Activated CD4-positive, alpha-beta T cell treated with anti-CD3 and anti-CD28 coated beads for 36 hours (primary cell): Measurements from ENCODE around the gene MMP23B. TPM values are rescaled to one million over a fixed set of nuclear protein-coding genes. Genes with fewer than 3 reads are reported as not detected.

Experiments used
- ATAC-seq: fragments of 200-7000 bp; cut with Tn5 transposase; one replicate; pipeline ENCODE4 v1.10.0; 2021; ENCODE audit warnings: mild to moderate bottlenecking, moderate library complexity
- CTCF ChIA-PET: fragments of 350-600 bp; sonication (Branson Sonifier 250); formaldehyde crosslinking; loops from one replicate; lab custom pipeline; 2021; ENCODE audit warnings: antibody characterized with exemption; lab: Charles Lee
- POLR2A ChIA-PET: fragments of 350-600 bp; sonication (Branson Sonifier 250); formaldehyde crosslinking; loops from one replicate; lab custom pipeline; 2021; ENCODE audit warnings: antibody characterized with exemption, inconsistent platforms; lab: Charles Lee
- DNase-seq: peaks from one replicate; pipeline ENCODE4 v3.0.0-alpha.2; 2020
- H3K27ac Mint-ChIP-seq: one replicate; pipeline ENCODE4 v1.8.0; 2021; ENCODE audit warnings: mixed read lengths
- H3K27me3 Mint-ChIP-seq: one replicate; pipeline ENCODE4 v1.8.0; 2021; ENCODE audit warnings: mixed read lengths
- H3K36me3 Mint-ChIP-seq: one replicate; pipeline ENCODE4 v1.8.0; 2021; ENCODE audit warnings: low read depth, mixed read lengths
- H3K4me1 Mint-ChIP-seq: one replicate; pipeline ENCODE4 v1.8.0; 2021; ENCODE audit warnings: mixed read lengths
- H3K4me3 Mint-ChIP-seq: one replicate; pipeline ENCODE4 v1.8.0; 2021; ENCODE audit warnings: mild to moderate bottlenecking, moderate library complexity, mixed read lengths
- H3K9me3 Mint-ChIP-seq: one replicate; pipeline ENCODE4 v1.8.0; 2021; ENCODE audit warnings: low read depth, mixed read lengths
- intact Hi-C, 2 experiments: fragments of 100-400 bp; cut with DNase I in 1 of 2; cut with micrococcal nuclease in 1 of 2; formaldehyde crosslinking; loops; one replicate each; pipeline versions ENCODE4 v1.14.2 to v1.15.1; 2022 to 2024; cut with DNase I, micrococcal nuclease
- total RNA-seq, 2 experiments: library from RNA; stranded (reverse); gene quantifications; one replicate each; pipeline ENCODE4 v1.2.3, GENCODE V29; 2021

MMP23B gene
- total RNA-seq, 2 experiments from 2014 or later: 0.77 to 1.2 TPM

GRCh38 chr1:1598051-1598719 lies 33.8 kb upstream of the MMP23B start:
- ChIA-PET POLR2A (interaction anchor here (0.6 kb wide), 1 partner anchor 42 kb away, joined by 6 read pairs; no protein-coding TSS in a partner anchor), CTCF (interaction anchor here (1.0 to 1.3 kb wide), 2 partner anchors 9 to 10 kb away, joined by 3 to 5 read pairs; no protein-coding TSS in a partner anchor)
- intact Hi-C loops: no loop called here
- Mint-ChIP-seq H3K27me3 (peaks cover 6% of the 10 kb centered on the region), H3K4me3 (peak overlapping the region; percentile 63), H3K36me3 (no peaks in the 10 kb centered on the region), H3K9me3 (no peaks in the 10 kb centered on the region), H3K4me1 (peaks cover 5% of the 10 kb centered on the region), H3K27ac (no peak overlapping the region)
- ATAC-seq (no peak), DNase-seq (no peak)

GRCh38 chr1:1598720-1599029 lies 33.3 kb upstream of the MMP23B start:
- H3K9me3 Mint-ChIP-seq: no peaks in the 10 kb centered on the region
- peak overlapping the region; percentile 63 for H3K4me3 Mint-ChIP-seq
- H3K4me1 Mint-ChIP-seq: peaks cover 5% of the 10 kb centered on the region
- intact Hi-C loops: no loop called here
- no peak for DNase-seq
- ATAC-seq: no peak
- H3K36me3 Mint-ChIP-seq: no peaks in the 10 kb centered on the region
- H3K27me3 Mint-ChIP-seq: peaks cover 6% of the 10 kb centered on the region
- no peak overlapping the region for H3K27ac Mint-ChIP-seq
- ChIA-PET POLR2A (interaction anchor here (0.6 kb wide), 1 partner anchor 42 kb away, joined by 6 read pairs; no protein-coding TSS in a partner anchor), CTCF (interaction anchor here (1.0 kb wide), 1 partner anchor 8 kb away, joined by 3 read pairs; no protein-coding TSS in a partner anchor)

GRCh38 chr1:1599030-1599934 lies 32.7 kb upstream of the MMP23B start:
- Mint-ChIP-seq H3K27ac (no peak overlapping the region), H3K4me1 (peaks cover 5% of the 10 kb centered on the region), H3K9me3 (no peaks in the 10 kb centered on the region), H3K4me3 (peak overlapping the region; percentile 63), H3K36me3 (no peaks in the 10 kb centered on the region), H3K27me3 (peaks cover 6% of the 10 kb centered on the region)
- intact Hi-C loops: no loop called here
- peak; percentile 65 for DNase-seq
- CTCF ChIA-PET: no interaction called here
- peak; percentile 50 for ATAC-seq
- POLR2A ChIA-PET: interaction anchor here (0.7 kb wide), 1 partner anchor 16 kb away, joined by 3 read pairs; no protein-coding TSS in a partner anchor

GRCh38 chr1:1599935-1600860 lies 31.8 kb upstream of the MMP23B start, which contains the start of gene FNDC10:
Gene FNDC10 (minus strand): TSS chr1:1600135. CDS start chr1:1600015, 120 bp downstream.
- POLR2A ChIA-PET: no interaction called here
- H3K9me3 Mint-ChIP-seq: no peaks in the 10 kb centered on the region
- peak; percentile 10 for ATAC-seq

GRCh38 chr1:1600861-1601563 lies 31.0 kb upstream of the MMP23B start:
- H3K9me3 Mint-ChIP-seq: no peaks in the 10 kb centered on the region
- POLR2A ChIA-PET: interaction anchor here (0.6 kb wide), 1 partner anchor 192 kb away, joined by 3 read pairs; no protein-coding TSS in a partner anchor
- H3K4me1 Mint-ChIP-seq: peaks cover 5% of the 10 kb centered on the region
- intact Hi-C loops: loop anchor here in 1 of 2 experiments (1.0 kb wide), 1 partner anchor 13 kb away; no protein-coding TSS in a partner anchor
- no peaks in the 10 kb centered on the region for H3K36me3 Mint-ChIP-seq
- peaks cover 6% of the 10 kb centered on the region for H3K27me3 Mint-ChIP-seq
- H3K27ac Mint-ChIP-seq: no peak overlapping the region
- no peak for ATAC-seq
- CTCF ChIA-PET: no interaction called here
- peak overlapping the region; percentile 21 for H3K4me3 Mint-ChIP-seq
- no peak for DNase-seq

More at GRCh38 chr1:1599935-1600860, 31.8 kb upstream of the MMP23B start, which contains the start of gene FNDC10:
- intact Hi-C loops: loop anchor here in 1 of 2 experiments (1.0 kb wide), 1 partner anchor 14 kb away; no protein-coding TSS in a partner anchor
- peaks cover 6% of the 10 kb centered on the region for H3K27me3 Mint-ChIP-seq
- H3K27ac Mint-ChIP-seq: no peak within 1 kb of the TSS
- H3K4me1 Mint-ChIP-seq: peaks cover 5% of the 10 kb centered on the region
- peak within 1 kb of the TSS; percentile 63 for H3K4me3 Mint-ChIP-seq
- DNase-seq: no peak
- no peaks in the 10 kb centered on the region for H3K36me3 Mint-ChIP-seq
- CTCF ChIA-PET: no interaction called here

- no peak overlapping the region for H3K4me3 Mint-ChIP-seq
- intact Hi-C loops: no loop called here
- H3K27ac Mint-ChIP-seq: no peak overlapping the region
- DNase-seq (no peak), ATAC-seq (no peak)
- peaks cover 7% of the 10 kb centered on the region for H3K4me1 Mint-ChIP-seq
- H3K27me3 Mint-ChIP-seq: peaks cover 6% of the 10 kb centered on the region
- no peaks in the 10 kb centered on the region for H3K36me3 Mint-ChIP-seq
- CTCF ChIA-PET: interaction anchor here (0.6 kb wide), 1 partner anchor 292 kb away, joined by 3 read pairs; no protein-coding TSS in a partner anchor
- H3K9me3 Mint-ChIP-seq: no peaks in the 10 kb centered on the region
- POLR2A ChIA-PET: interaction anchor here (0.6 kb wide), 1 partner anchor 192 kb away, joined by 3 read pairs; no protein-coding TSS in a partner anchor
Observed at GRCh38 chr1:1601564-1602303, 30.2 kb upstream of the MMP23B start.

GRCh38 chr1:1602304-1602967 lies 29.5 kb upstream of the MMP23B start:
- ATAC-seq: no peak
- POLR2A ChIA-PET: no interaction called here
- CTCF ChIA-PET: interaction anchor here (0.6 kb wide), 1 partner anchor 293 kb away, joined by 3 read pairs; no protein-coding TSS in a partner anchor

GRCh38 chr1:1602968-1603506 lies 28.9 kb upstream of the MMP23B start:
- H3K4me1 Mint-ChIP-seq: peaks cover 16% of the 10 kb centered on the region
- CTCF ChIA-PET: no interaction called here
- no peak overlapping the region for H3K27ac Mint-ChIP-seq
- ATAC-seq (no peak), DNase-seq (no peak)
- intact Hi-C loops: no loop called here
- H3K27me3 Mint-ChIP-seq: peaks cover 6% of the 10 kb centered on the region
- no peak overlapping the region for H3K4me3 Mint-ChIP-seq
- H3K36me3 Mint-ChIP-seq: no peaks in the 10 kb centered on the region
- H3K9me3 Mint-ChIP-seq: no peaks in the 10 kb centered on the region
- POLR2A ChIA-PET: no interaction called here

More at GRCh38 chr1:1602304-1602967, 29.5 kb upstream of the MMP23B start:
- no peak overlapping the region for H3K4me3 Mint-ChIP-seq
- intact Hi-C loops: no loop called here
- H3K4me1 Mint-ChIP-seq: peaks cover 13% of the 10 kb centered on the region
- no peaks in the 10 kb centered on the region for H3K36me3 Mint-ChIP-seq
- peaks cover 6% of the 10 kb centered on the region for H3K27me3 Mint-ChIP-seq
- no peak for DNase-seq
- no peak overlapping the region for H3K27ac Mint-ChIP-seq
- H3K9me3 Mint-ChIP-seq: no peaks in the 10 kb centered on the region

GRCh38 chr1:1603671-1604373 lies 28.2 kb upstream of the MMP23B start:
- no peaks in the 10 kb centered on the region for H3K9me3 Mint-ChIP-seq
- no peak for ATAC-seq
- no peak overlapping the region for H3K27ac Mint-ChIP-seq
- POLR2A ChIA-PET: no interaction called here
- intact Hi-C loops: no loop called here
- H3K36me3 Mint-ChIP-seq: no peaks in the 10 kb centered on the region
- no peak overlapping the region for H3K4me3 Mint-ChIP-seq
- peaks cover 4% of the 10 kb centered on the region for H3K27me3 Mint-ChIP-seq
- DNase-seq: no peak
- H3K4me1 Mint-ChIP-seq: peaks cover 14% of the 10 kb centered on the region
- CTCF ChIA-PET: no interaction called here
